Adipocyte (in vitro differentiated cells): ENCODE measurements around the gene IPO9.
A peak's percentile ranks its signal among the peaks of the same experiment; 100 is the strongest.

Experiments used
- DNase-seq: peaks from one replicate; pipeline ENCODE4 v3.0.0-alpha.2; 2015; ENCODE audit warnings: low read depth
- H3K27me3 ChIP-seq: replicated peaks from 2 replicates; pipeline ENCODE4 v1.7.0; 2013; ENCODE audit warnings: mild to moderate bottlenecking, low read length, moderate library complexity; ENCODE audit not compliant: control insufficient read depth, insufficient read depth
- H3K36me3 ChIP-seq: 2 replicates; pipeline ENCODE4 v1.7.0; 2013; ENCODE audit warnings: low read length, mild to moderate bottlenecking, moderate library complexity; ENCODE audit not compliant: control insufficient read depth, insufficient read depth, severe bottlenecking
- H3K4me1 ChIP-seq: 2 replicates; pipeline ENCODE4 v1.7.0; 2013; ENCODE audit warnings: mild to moderate bottlenecking, low read length, moderate library complexity; ENCODE audit not compliant: control insufficient read depth, insufficient read depth
- H3K4me3 ChIP-seq: 2 replicates; pipeline ENCODE4 v1.7.0; 2013; ENCODE audit warnings: mild to moderate bottlenecking, low read length, moderate library complexity
- H3K9ac ChIP-seq: 2 replicates; pipeline ENCODE4 v1.7.0; 2013; ENCODE audit warnings: mild to moderate bottlenecking, low read length, moderate library complexity
- H3K9me3 ChIP-seq: 2 replicates; pipeline ENCODE4 v1.7.0; 2013; ENCODE audit warnings: mild to moderate bottlenecking, low read length, moderate library complexity; ENCODE audit not compliant: control insufficient read depth

IPO9 gene

DNA sequence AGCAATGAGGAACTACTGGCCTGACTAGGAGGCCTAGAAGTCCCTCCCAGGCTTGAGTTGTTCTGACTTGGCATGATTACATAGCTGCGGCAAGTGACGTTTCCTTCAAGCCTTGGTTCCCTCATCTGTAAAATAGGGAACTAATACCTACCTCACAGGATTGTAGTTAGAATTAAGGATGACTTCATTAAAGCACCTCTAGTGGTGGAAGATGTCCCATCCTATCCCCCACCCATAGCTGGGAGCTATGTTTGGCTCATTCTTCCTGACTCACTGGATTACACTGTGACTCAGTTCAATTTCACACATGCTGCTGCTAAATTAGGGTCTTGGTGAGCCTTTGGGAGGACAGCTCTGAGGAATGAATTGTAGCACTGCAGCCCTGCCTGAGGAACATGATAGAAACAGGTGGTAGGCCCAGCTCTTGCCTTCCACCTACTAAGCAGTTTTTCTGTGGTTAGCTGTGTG, 53.7 kb downstream of the IPO9 start:
- no peaks in the 10 kb centered on the region for H3K9me3 ChIP-seq

DNA sequence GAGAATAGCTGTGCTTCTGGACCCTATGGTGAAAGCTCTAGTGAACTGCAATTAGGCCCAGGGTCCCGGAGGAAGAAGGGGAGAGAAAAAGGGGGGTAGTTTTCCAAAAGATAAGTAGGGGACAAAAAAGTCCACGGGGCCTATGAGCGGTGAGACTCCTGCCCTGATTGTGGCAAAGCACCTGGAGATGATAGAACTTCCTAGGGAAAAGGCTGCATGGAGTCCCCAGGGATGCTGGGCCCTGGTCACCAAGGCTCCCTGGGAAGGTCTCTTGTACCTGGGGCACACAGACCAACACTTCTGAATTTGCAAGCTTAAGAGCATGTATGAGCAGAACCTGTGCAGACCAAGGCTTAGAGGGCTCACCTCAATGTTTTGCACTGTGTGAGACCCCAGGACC, 54.3 kb downstream of the IPO9 start:
- no peak overlapping the region for H3K4me3 ChIP-seq

More for the DNA sequence above, 53.7 kb downstream of the IPO9 start:
- H3K36me3 ChIP-seq: no peaks in the 10 kb centered on the region
- peak; percentile 50 for DNase-seq
- H3K4me3 ChIP-seq: no peak overlapping the region
- H3K9ac ChIP-seq: no peak overlapping the region
- peaks cover 34% of the 10 kb centered on the region for H3K4me1 ChIP-seq
- H3K27me3 ChIP-seq: no peaks in the 10 kb centered on the region

DNA sequence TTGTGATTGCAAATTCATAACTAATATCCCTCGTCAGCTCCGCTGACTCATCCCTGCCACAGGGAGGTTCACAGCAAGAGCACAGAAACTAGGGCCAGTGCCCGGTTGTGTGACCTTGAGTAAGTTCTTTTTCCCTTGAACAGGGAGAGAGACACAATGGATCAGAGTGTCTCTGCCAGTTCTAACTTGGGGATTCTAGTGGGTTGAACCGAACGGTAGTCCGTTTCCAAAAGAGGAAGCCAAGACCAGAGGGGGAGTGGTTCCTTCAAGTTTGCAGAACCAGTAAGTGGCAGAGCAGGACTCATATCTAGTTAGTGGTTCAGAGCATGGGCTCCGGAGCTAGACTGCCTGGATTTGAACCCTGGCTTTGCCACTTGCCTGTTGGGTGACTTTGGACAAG, 54.8 kb downstream of the IPO9 start:
- Histone ChIP-seq H3K36me3 (no peaks in the 10 kb centered on the region), H3K9me3 (no peaks in the 10 kb centered on the region), H3K4me1 (peaks cover 41% of the 10 kb centered on the region), H3K27me3 (no peaks in the 10 kb centered on the region), H3K9ac (peak overlapping the region; percentile 24), H3K4me3 (peak overlapping the region; percentile 8)
- peak; percentile 45 for DNase-seq

More for the DNA sequence above, 54.3 kb downstream of the IPO9 start:
- no peak for DNase-seq
- Histone ChIP-seq H3K27me3 (no peaks in the 10 kb centered on the region), H3K36me3 (no peaks in the 10 kb centered on the region), H3K9ac (no peak overlapping the region), H3K9me3 (no peaks in the 10 kb centered on the region), H3K4me1 (peaks cover 40% of the 10 kb centered on the region)

DNA sequence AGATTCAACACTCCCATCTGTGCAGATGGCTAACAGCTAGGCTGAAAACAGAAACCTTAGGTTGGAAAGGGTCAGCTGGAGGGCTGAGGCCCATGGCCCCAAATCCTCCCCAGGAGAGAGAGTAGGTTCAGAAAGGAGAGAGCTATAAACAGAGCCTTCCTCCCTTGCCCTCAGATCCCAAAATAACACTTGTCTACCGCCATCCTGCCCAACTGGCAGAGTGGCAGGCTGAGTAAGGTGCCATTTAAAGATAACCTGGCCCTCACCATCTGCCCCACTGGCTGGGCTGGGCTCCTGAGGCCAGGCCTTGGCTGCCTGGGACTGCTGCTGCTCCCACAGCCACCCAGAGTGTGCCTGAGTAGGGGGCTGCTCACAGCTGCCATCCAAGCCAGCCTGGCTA, 55.5 kb downstream of the IPO9 start:
- peak overlapping the region; percentile 8 for H3K4me3 ChIP-seq
- peak overlapping the region; percentile 24 for H3K9ac ChIP-seq
- no peaks in the 10 kb centered on the region for H3K36me3 ChIP-seq
- H3K9me3 ChIP-seq: no peaks in the 10 kb centered on the region
- no peaks in the 10 kb centered on the region for H3K27me3 ChIP-seq
- H3K4me1 ChIP-seq: peaks cover 43% of the 10 kb centered on the region
- no peak for DNase-seq

DNA sequence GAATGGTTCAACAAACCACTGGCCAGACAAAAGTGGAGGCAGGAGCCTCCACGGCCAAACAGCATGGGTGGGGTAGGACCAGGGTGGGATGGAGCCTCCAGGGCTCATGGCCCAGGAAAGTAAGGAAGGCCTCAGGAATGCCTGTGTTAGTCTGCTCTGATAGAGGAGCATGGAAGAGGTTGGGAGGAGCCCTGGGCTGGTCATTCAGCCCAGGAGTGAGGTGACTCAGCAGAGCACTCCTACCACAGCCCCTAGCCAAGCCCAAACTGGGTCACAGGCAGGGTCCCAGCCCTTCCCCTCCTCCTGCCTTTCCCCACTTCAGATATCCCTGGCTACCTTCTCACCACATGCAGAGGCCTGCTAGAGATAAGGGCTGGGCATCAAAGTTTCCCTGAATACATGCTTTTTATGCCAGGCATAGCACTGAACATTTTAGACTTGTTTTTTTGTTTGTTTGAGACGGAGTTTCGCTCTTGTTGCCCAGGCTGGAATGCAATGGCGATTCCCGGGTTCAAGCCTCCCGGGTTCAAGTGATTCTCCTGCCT, 56.6 kb downstream of the IPO9 start:
- H3K4me1 ChIP-seq: peaks cover 49% of the 10 kb centered on the region
- no peak overlapping the region for H3K4me3 ChIP-seq
- H3K36me3 ChIP-seq: no peaks in the 10 kb centered on the region
- H3K9me3 ChIP-seq: no peaks in the 10 kb centered on the region
- peak; percentile 37 for DNase-seq
- no peak overlapping the region for H3K9ac ChIP-seq
- H3K27me3 ChIP-seq: no peaks in the 10 kb centered on the region

DNA sequence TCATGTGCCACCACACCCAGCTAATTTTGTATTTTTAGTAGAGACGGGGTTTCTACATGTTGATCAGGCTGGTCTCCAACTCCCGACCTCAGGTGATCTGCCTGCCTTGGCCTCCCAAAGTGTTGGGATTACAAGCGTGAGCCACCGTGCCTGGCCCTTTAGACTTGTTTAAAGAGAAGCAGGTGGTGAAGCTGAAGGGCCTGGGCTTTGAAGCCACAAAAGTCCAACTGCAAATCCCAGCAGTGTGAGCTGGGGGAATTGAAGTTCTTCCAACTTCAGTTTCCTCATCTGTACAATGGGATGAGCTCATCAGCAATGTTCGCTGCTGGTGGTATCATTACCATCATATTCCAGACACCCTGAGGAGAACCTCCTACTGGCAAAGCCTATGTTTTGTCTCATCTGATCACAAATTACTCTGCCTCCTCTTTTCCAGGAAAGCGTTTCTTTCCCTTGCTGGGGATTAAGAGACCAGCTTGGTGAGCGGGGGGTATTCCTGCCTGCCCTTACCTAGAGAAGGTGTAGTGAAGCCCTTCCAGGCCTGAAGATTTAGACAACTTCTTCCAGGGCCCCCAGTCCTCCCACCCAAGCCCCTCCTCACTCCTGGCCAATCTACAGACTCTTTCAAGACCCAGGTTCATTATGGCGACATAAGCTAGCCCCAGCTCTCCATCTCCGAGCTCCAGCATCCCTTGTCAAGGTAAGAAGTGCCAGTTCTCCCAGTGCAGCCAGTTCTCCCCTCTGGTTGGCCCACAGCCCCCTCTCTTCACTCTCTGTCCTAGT, 57.3 kb downstream of the IPO9 start:
- no peak for DNase-seq
- Histone ChIP-seq H3K9ac (no peak overlapping the region), H3K4me3 (no peak overlapping the region), H3K27me3 (no peaks in the 10 kb centered on the region), H3K9me3 (no peaks in the 10 kb centered on the region), H3K36me3 (no peaks in the 10 kb centered on the region), H3K4me1 (peaks cover 52% of the 10 kb centered on the region)

DNA sequence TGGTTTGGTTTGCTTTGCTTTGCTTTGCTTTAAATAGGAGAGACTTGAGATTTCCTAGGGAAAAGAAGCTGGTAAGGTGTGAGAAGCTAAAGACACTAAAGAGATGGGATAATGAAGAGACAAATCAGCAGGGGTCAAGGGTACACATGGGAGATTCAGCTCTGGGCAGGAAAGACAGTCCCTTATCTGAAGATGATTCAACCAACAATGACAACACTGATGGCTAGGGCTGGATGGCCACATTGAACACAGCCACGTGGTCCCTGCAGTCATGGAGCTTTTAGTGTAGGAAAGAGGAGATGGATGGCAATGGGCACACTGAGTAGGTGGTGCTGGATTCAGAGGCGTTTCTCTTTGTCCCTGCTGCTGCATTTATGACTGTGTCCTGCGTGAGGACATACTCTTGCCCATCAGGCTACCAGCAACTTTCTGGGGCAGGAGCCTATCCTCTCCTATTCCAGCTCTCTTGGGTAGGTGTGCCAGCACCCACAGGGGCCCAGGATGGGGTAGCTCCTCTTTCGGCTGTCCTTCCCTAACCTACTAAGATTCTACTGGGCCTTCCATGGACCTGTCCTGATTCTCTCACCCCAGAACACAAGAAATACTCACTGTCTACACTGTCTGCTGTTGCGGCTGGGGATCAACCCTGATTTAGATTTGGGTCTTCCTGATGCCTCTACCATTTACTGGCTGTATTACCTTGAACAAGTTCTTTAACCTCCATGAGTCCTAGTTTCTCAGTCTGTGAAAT, 58.3 kb downstream of the IPO9 start:
- peaks cover 2% of the 10 kb centered on the region for H3K36me3 ChIP-seq
- H3K4me3 ChIP-seq: no peak overlapping the region
- peaks cover 52% of the 10 kb centered on the region for H3K4me1 ChIP-seq
- no peaks in the 10 kb centered on the region for H3K27me3 ChIP-seq
- H3K9ac ChIP-seq: no peak overlapping the region
- DNase-seq: no peak
- H3K9me3 ChIP-seq: no peaks in the 10 kb centered on the region

DNA sequence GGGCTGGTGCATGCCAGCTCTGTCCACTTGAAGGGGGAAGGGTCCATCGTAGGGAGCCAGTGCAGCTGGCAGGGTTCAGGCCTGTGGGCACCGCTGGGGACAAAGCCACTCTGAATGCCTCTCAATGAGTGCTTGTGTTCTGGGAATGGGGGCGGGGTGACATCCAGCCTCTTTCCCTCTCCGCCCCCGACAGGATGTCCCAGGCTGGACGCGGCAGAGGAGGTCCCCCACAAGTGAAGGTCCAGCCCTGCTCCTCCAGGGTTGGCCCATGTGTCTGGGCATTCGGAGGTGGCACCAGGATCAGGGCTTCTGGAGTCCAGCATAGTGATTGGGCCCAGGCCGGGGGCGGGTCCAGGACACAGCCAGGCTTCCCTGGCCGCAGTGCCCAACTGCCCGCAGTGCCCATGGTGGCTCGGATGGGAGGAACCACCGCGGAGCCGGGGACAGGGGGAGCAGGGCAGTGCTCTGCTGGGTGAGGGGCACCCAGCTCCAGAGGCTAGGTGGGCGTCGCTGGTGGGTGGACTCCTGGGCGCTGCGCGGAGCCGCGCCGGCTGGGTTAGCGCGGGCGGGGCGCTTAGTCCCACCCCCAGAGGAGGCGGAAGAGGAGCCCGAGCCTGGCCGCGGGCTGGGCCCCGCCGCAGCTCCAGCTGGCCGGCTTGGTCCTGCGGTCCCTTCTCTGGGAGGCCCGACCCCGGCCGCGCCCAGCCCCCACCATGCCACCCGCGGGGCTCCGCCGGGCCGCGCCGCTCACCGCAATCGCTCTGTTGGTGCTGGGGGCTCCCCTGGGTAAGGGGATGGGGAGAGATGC, 59.5 kb downstream of the IPO9 start, which contains the start of gene SHISA4:
SHISA4 (plus strand) TSS at position 617 of the 808 bp plus-strand sequence; CDS start at position 714, 97 bp downstream.
- peak; percentile 83 for DNase-seq
- H3K4me1 ChIP-seq: peaks cover 41% of the 10 kb centered on the region
- no peaks in the 10 kb centered on the region for H3K9me3 ChIP-seq
- H3K4me3 ChIP-seq: peak within 1 kb of the TSS; percentile 85
- peaks cover 2% of the 10 kb centered on the region for H3K36me3 ChIP-seq
- no peaks in the 10 kb centered on the region for H3K27me3 ChIP-seq
- peak within 1 kb of the TSS; percentile 86 for H3K9ac ChIP-seq

DNA sequence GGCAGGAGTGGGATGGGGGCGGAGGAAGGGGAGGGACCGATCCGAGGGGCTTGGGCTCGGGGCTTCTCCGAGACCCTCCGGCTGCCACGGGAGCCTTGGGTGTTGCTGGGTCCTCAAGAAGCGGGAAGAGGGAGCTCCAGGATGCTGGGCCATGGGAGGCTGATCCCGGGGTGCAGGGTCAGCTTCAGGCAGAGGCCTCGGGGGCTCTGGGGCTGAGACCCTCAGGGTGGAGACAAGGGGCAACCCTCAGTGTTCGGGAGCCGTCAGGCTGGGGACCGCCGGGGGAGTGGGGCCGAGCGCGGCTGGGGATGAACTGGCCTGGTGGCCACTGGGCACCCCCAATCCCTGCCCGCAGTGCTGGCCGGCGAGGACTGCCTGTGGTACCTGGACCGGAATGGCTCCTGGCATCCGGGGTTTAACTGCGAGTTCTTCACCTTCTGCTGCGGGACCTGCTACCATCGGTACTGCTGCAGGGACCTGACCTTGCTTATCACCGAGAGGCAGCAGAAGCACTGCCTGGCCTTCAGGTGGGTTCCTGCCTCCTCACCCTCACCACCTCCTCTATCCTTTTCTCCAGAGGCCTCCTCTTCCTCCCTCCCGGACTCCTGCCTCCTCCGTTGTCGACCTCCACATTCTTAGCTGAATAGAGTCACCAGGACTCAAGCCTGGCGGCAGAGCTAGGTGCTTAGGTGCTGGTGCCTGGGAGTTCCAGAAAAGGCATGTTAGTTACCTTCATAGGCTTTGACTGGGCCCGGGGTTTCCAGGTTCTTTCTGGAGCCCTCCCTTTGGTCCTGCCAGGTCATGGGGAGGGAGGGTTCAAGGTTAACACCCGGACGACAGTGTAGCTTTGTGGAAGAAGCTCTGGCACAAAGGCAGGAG, 60.4 kb downstream of the IPO9 start:
- Histone ChIP-seq H3K9me3 (no peaks in the 10 kb centered on the region), H3K36me3 (peaks cover 2% of the 10 kb centered on the region), H3K9ac (peak overlapping the region; percentile 86), H3K27me3 (no peaks in the 10 kb centered on the region), H3K4me3 (peak overlapping the region; percentile 85), H3K4me1 (peaks cover 33% of the 10 kb centered on the region)
- DNase-seq: peak; percentile 12

DNA sequence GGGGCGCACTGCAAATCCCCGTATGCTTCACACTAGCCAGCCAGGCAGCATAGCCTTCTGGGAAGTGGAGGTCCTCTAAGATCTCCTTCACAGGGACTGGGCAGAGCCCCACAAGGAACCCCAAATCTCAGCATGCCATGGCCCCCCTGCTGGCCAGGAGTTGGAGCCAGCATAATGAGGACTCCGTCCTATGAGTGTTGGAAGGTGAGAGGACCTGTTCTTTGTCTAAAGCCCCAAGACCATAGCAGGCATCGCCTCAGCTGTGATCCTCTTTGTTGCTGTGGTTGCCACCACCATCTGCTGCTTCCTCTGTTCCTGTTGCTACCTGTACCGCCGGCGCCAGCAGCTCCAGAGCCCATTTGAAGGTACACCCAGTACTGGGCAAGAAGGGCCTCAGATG, 61.3 kb downstream of the IPO9 start:
- no peak for DNase-seq
- H3K36me3 ChIP-seq: peaks cover 2% of the 10 kb centered on the region
- no peaks in the 10 kb centered on the region for H3K27me3 ChIP-seq
- peaks cover 28% of the 10 kb centered on the region for H3K4me1 ChIP-seq
- no peak overlapping the region for H3K9ac ChIP-seq
- H3K4me3 ChIP-seq: peak overlapping the region; percentile 85
- no peaks in the 10 kb centered on the region for H3K9me3 ChIP-seq
